Urothelium cell line (cell line): Measurements from ENCODE around the gene DENND6B.

Experiments used
- DNase-seq: peaks from one replicate; pipeline ENCODE4 v3.0.0; 2011; ENCODE audit warnings: low spot score, mixed read lengths
- FAIRE-seq: peaks from 2 replicates; lab custom pipeline; 2011; peaks lifted over from hg19 to GRCh38; lab: Jason Lieb, UNC

Gene DENND6B

DNA sequence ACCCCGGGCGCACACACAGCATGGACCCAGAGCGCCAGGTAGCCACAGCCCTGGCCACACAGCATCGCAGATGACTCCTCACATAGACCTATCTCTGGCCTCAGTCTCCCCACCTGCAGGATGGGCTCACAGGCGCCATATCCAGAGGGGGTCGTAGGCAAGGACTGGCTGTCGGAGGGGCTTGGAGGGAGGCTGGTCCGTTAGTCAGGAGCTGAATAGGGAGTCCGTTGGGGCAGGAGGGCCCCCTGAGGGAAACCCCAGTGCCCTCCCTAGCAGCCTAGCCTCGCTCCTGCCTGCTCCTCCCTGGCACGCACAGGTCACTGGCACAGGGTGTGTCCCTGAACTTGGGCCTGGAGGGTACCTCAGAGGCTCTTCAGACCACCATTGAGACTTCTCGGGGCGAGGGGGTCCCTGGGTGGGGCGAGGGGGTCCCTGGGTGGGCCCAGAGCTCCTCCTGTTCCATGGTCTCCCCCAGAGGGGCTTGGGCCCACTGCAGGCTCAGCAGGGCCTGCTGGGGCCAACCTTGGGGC lies 21.4 kb downstream of the DENND6B start:
- no peak for DNase-seq
- peak; percentile 88 for FAIRE-seq

- peak; percentile 54 for DNase-seq
- FAIRE-seq, result peak; percentile 62
Measured at GRCh38 chr22:50304528-50305392, 22.1 kb downstream of the DENND6B start.

GRCh38 chr22:50303848-50304527 lies 22.8 kb downstream of the DENND6B start:
- DNase-seq, result no peak
- FAIRE-seq, result no peak

DNA sequence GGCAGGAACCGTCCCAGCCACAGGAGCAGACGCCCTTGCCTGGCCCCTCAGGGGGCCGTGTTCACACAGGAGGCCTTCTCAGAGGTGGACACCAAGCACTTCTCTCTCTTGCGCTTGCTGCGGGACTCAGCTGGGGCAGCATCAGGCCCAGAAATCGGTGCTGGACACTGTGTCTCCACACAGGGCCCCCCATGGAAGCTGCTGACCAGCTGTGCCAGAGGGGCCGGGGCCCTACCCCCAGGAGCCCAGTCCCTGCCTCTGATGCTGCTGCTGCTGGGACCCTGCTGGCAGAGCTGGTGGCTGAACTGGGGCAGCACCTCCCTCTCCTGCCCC lies 23.3 kb downstream of the DENND6B start:
- FAIRE-seq, result no peak

DNA sequence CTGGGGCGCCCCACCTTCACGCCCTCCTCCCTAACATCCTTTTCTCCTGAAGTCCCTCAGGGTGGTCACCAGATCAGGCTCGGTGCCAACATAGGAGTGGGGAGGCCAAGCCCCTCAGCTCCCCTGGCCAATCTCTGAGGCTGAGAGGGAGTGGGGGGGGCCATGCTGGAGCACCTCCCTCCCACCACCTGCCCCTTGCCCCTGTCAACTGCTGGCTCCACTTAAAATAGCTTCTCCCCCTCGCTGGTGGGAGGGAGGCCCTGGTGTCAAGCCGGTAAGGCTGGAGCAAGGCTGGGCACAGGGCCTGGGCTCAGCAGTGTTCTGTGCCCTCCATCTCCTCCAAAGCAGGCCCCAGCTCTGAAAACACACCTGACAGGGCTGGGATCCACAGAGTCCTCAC lies 24.2 kb downstream of the DENND6B start:
- DNase-seq (no peak), FAIRE-seq (no peak)

More for the DNA sequence above, 23.3 kb downstream of the DENND6B start:
- DNase-seq, result no peak

- DNase-seq, result no peak
- no peak for FAIRE-seq
Measured at GRCh38 chr22:50302041-50302541, 24.7 kb downstream of the DENND6B start.

DNA sequence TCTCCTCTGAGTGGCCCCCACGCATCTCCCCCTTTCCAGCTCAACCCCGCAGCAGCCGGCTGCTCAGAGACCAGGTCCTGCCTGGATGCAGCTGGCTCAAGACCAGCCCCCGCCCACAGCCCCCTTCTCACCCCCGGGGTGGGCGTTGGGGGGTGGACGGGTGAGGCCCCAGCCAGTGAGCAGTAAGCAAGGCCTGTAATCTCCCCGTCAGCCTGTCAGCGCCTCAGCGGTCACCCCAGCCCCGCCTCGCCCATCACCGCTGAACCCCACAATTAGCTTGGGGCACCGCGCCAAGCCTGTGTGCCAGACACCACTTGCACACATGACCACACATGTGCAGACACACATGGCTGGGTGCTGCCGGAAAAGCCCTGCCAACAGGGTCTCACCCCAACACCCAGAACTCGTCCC lies 25.2 kb downstream of the DENND6B start:
- no peak for DNase-seq
- FAIRE-seq, result peak; percentile 67

DNA sequence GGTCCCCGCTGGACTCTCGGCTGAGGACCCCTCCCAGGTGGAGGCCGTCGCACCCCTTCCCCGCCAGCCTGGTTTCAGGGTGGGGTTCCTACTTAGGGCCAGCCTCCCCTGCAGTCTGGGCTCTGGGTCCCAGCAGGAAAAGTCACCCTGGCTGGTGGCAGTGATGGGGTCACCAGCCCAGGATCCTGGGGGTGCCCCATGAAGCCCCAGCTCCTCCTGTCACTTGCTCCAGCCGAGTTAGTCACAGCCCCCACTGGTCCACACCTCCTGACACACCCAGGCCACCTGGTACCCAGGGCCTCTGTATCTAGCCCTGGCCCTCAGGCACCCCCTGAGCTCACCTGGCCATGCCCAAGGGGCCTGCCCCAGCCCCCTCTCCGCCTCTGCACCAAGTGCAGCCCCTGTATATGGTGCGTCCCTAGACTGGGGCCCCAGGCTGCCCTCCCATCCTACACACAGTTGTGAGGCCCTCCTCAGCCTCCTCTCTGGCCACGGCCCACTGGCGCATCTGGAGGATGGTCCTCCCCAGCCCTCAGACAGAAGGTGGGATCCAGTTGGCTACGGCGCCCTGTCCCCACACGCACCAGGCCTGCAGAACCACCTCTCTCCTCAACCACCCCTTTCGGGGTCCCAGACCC lies 26.1 kb downstream of the DENND6B start:
- no peak for DNase-seq
- FAIRE-seq, result no peak

DNA sequence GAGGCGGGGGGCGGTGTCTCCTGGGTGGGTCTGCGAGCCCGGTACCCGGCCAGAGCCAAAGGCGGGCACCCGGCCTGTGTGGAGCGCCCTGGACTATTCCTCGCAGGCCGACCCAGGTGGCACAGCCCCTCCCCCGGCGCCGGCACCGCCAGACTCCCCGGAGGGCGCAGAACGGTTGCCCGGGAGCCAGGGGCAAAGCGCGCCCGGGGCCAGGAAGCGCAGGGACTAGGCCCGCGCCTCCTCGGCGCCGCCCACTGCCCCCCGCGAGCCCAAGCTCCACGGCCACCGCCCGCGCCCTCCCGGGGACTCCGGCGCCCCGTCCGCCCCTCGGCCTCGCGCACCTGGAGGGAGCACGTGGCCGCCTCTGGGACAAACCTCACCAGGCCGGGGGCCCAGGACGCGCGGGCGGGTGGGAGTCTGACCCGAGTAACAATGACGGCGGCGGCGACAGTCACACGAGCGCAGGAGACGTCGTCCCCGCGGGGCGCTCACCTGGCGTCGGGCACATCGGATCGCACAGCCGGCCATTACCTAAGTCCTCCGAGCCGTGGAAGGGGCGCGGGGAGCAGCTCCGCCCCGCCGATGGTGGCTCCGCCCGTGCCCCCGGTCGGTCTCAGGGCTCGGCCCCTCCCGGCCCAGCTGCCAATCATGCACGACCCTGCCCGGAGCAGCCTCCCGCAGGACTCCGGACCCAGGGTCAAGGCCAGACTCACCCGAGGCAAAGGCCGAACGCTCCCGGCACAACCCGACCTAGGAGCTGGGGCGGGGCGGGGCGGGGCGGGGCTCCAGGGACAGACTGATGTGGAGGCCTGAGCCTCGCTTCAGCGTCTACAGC lies 26.8 kb downstream of the DENND6B start:
- DNase-seq (no peak), FAIRE-seq (no peak)

- FAIRE-seq, result no peak
- DNase-seq, result no peak
Measured at GRCh38 chr22:50298937-50299784, 27.7 kb downstream of the DENND6B start.

GRCh38 chr22:50298266-50298637 lies 28.6 kb downstream of the DENND6B start:
- DNase-seq, result no peak
- no peak for FAIRE-seq

DNA sequence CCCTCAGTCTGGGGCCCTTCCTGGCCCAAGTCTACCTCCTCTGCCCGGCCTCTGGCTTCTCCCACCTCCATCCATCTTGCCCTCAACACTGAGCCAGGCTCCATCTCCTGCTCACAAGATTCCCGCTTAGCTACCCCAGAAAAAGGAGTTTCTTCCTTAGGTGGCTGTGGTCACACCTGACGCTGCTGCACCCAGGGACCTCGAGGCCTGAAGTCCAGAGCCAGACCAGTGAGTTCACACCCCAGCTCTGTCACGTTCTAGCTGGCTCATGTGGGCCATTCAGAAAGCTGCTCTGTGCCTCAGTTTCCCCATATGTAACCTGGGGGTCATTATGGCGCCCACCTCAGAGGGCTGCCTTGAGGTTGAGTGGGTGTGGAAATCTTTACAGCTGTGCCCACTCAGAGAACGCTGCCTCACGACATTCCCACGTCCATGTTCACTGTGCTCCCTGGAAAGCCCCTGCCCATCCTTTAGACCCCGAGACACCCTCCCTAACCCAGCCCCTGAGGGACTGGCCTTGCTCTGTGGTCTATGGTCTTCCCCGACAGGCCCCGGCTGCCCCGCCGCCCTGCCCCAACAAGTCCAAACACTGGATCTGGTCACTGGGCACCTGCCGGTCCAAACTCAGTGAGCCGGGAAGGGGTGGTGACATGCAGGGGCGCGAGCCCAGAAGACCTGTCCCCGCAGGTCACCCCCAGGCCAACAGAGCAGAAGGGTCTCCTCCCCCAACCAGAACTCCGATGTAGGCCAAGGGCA lies 29.1 kb downstream of the DENND6B start:
- DNase-seq (no peak), FAIRE-seq (no peak)

DNA sequence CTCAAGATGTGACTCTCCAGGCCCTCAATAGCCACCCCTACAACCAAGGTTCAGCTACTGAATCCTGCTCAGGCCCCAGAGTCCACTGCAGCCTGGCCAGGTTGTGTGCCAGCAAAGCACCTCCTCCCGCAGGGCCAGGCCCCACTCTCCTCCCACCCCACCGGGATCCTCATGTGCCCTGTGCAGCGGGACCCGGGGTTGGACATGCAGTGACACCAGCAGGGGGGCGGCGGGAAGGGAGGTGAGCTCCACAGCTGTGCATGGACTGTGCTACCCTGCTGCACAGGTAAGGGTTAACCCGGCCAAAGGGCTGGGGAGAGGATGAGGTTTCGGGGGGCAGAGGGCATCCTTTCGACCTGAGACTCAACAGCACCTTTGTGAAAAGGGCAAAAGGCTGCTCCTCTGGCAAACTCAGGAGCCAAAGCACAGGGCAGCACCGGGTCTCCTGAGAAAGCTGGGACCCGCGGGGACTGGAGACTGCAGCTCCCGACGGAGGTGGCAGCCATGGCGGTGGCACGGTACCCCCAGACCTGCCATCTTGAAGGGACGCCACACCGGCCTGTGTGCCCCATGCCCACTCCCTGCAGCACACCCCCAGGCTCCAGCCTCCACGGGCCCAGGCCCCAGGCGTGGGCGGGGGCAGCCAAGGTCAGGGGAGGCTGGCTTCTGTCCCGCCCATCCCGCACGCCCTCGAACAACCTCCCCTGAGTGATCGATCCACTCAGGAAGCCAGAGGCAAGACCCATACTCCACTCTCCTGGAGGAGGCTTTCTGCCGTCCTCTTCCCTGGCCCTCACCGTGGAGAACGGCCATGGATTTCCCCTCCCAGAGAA lies 29.9 kb downstream of the DENND6B start:
- FAIRE-seq (no peak), DNase-seq (no peak)

- no peak for DNase-seq
- FAIRE-seq, result no peak
Measured at GRCh38 chr22:50294319-50294656, 32.5 kb downstream of the DENND6B start.

- peak; percentile 99 for FAIRE-seq
- peak; percentile 93 for DNase-seq
Measured at GRCh38 chr22:50293441-50294318, 33.1 kb downstream of the DENND6B start.

DNA sequence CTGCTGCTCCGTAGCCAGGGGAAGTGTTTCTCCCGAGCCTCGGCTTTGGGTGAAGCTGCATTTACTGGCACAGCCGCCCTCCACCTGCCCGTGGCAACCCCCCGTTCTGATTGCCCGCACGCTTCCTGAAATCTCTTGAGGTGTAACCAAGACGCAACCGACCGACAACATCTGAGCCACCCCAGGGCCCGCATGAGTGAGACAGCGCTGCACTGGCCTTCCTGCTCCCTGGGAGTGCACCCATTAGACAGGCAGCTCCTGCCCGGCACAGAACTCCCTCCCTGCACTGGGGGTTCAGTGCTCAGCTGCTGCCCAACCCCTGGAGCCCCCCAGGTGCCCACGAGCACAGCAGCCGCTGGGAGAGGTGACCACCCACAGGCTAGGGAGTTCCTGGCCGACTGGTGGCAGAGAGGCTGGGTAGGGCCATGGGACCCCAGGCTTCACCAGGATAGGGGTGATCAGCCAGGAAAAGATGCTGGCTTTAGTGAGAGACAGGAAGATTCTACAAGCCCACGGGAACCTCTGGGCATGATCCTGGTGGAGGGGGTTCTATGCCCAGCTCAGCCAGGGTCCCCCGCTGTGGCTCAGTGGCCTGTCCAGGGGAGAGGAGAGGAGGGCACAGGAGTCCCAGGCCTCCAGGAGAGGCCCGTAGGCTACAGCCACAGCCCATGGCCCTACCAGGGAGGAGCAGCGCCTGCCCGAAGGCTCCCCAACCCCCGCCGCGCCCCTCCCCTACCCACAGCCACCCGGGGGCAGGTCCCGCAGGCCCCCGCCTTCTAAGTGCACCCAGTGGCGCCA lies 34.0 kb downstream of the DENND6B start:
- FAIRE-seq, result no peak
- DNase-seq, result no peak
